Measurements from ENCODE around the gene UFSP2.
A peak's percentile ranks its signal among the peaks of the same experiment; 100 is the strongest.

Gene UFSP2

DNA sequence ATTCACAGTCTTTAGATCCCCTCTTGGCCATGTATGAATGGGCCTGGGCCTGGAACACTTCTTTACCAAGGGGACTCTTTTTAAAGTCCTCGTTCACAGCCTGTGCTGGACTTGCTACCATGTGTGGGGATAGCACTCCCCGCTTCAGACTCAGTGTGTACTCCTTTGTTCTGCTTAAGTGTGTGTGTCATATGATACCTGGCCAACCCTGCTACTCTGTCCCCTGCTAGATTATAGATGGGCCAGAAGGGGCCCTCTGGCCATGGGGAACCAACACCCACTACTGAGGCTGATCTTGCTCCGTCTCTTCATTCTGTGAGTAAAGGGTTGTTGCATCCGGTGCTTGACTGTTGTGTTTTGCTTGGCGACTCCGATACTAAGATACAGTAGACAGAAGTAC is 37.8 kb upstream of the UFSP2 start:
- DNase-seq (ENCODE audit: low spot score in 2 of 2) = no peak
- H3K4me3 ChIP-seq = no peak overlapping the region
- no peaks in the 10 kb centered on the region; the same call in 1 of the 2 replicates for H3K27me3 ChIP-seq (ENCODE audit: low read depth)
- H3K36me3 ChIP-seq (replicated peaks) = no peaks in the 10 kb centered on the region
- in situ Hi-C loops (cut with MboI; ENCODE audit: low sequenced_read_pairs) = no loop called here
- H3K9me3 ChIP-seq = no peaks in the 10 kb centered on the region
- H3K4me1 ChIP-seq = no peaks in the 10 kb centered on the region; the same call in 1 of the 2 replicates

DNA sequence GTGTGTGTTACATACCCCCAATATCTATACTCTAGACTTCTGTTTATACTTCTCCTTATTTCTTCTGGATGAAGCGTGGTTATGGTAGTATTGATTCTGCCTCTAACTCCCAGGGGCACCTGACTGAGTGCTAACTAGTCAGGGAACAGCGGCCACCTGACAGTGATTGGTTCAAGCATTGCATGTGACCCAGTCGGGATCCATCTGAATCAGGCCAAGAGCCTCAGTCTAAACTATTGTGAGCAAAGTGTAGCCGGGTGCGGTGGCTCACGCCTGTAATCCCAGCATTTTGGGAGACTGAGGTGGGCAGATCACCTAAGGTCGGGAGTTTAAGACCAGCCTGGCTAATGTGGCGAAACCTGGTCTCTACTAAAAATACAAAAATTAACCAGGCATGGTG is 35.8 kb upstream of the UFSP2 start:
- H3K4me1 ChIP-seq = peaks cover 4% of the 10 kb centered on the region
- in situ Hi-C loops (cut with MboI; ENCODE audit: low sequenced_read_pairs) = no loop called here
- no peak for DNase-seq (ENCODE audit: low spot score in 2 of 2)

DNA sequence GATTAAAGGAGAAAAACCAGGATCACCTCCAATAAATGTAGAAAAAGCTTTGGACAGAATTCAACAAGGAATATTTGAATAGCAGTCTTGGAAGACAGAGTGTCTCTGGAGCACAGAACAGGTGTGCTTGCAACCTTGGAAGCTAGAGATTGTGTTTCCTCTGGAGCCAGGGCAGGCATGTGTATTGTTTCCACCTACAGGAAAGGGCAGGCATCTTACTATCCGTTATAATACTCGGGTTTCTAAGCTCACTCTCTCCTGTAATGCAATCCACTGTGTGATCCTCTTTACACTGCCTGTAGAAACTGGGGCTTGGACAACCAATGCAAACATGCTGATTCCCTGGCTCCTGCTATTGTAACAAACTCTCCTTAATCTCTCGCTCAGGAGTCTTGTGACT is 31.4 kb upstream of the UFSP2 start:
- H3K36me3 ChIP-seq (replicated peaks) = no peaks in the 10 kb centered on the region
- H3K4me1 ChIP-seq = peaks cover 4% of the 10 kb centered on the region; the same call in 1 of the 2 replicates
- in situ Hi-C loops (cut with MboI; ENCODE audit: low sequenced_read_pairs) = no loop called here
- H3K4me3 ChIP-seq = no peak overlapping the region
- peak in 1 of 2 experiments; percentile 3 for DNase-seq (ENCODE audit: low spot score in 2 of 2)
- no peaks in the 10 kb centered on the region; the same call in 1 of the 2 replicates for H3K27me3 ChIP-seq (ENCODE audit: low read depth)
- no peaks in the 10 kb centered on the region for H3K9me3 ChIP-seq

More for the DNA sequence above, 35.8 kb upstream of the UFSP2 start:
- no peaks in the 10 kb centered on the region for H3K9me3 ChIP-seq
- no peaks in the 10 kb centered on the region; the same call in 1 of the 2 replicates for H3K27me3 ChIP-seq (ENCODE audit: low read depth)
- no peak overlapping the region for H3K4me3 ChIP-seq
- no peaks in the 10 kb centered on the region for H3K36me3 ChIP-seq (replicated peaks)

DNA sequence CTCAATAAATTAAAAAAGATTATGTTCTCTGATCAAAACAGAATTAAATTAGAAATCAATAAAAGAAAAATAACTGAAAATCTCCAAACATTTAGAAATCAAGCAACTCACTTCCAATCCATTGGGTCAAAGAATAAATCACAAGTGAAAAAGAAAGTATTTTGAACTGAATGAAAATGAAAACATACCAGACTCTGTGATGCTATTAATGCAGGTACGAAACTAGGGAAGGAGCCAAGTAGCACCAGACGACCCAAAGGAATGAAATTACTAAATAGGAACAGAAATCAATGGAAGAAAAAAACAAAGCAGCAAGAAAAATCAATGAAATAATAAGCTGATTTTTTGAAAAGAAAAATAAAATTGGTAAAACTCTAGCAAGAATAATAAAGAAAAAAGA is 30.4 kb upstream of the UFSP2 start:
- Histone ChIP-seq H3K4me1 (peaks cover 4% of the 10 kb centered on the region; the same call in 1 of the 2 replicates), H3K4me3 (no peak overlapping the region), H3K27me3 (ENCODE audit: low read depth) (no peaks in the 10 kb centered on the region; the same call in 1 of the 2 replicates), H3K9me3 (no peaks in the 10 kb centered on the region), H3K36me3 (replicated peaks) (no peaks in the 10 kb centered on the region)
- DNase-seq (ENCODE audit: low spot score in 2 of 2) = no peak
- in situ Hi-C loops (cut with MboI; ENCODE audit: low sequenced_read_pairs) = no loop called here

DNA sequence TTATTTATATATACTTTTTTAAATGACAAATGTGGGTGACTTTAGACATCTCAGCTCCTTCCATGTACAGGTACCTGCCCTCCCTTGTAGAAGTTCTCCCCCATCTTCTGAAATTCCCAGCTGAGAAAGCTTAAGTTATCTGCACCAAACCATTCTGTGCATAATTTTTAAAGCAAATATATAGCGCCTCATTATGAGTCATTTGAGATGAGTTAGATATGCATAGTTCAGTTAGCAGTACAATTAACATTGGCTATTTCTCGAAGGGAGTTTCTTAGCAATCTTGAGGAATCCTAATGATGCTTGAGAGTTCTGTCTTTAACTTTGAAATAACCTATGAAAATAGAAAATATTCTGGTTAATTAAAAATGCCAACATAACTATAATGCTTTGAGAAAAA is 19.4 kb upstream of the UFSP2 start:
- in situ Hi-C loops (cut with MboI; ENCODE audit: low sequenced_read_pairs) = no loop called here
- Histone ChIP-seq H3K4me1 (no peaks in the 10 kb centered on the region), H3K27me3 (ENCODE audit: low read depth) (0 out of 2 replicates have a peak, but pooled peaks cover 3% of the 10 kb centered on the region), H3K9me3 (no peaks in the 10 kb centered on the region), H3K36me3 (replicated peaks) (no peaks in the 10 kb centered on the region), H3K4me3 (no peak overlapping the region)
- no peak for DNase-seq (ENCODE audit: low spot score in 2 of 2)

DNA sequence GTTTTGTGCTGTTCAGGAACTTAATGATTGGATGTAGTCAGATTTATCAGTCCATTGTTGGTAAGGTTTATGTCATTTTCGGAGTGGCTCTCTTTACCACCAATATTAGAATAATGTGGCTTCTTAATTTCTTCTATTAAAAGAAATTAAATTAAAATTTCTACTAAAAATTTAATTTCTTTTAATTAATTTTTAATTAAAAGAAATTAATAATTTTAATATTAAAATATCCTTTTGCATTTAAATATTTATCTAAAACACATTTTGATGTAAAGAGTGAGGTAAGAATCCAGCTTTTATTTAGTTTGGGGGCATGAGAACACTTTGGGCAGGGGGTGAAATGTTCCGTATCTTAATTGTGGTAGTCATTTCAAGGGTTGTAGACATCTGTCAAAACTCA is 15.7 kb upstream of the UFSP2 start:
- Histone ChIP-seq H3K9me3 (no peaks in the 10 kb centered on the region), H3K4me3 (no peak overlapping the region), H3K27me3 (ENCODE audit: low read depth) (0 out of 2 replicates have a peak, but pooled peaks cover 3% of the 10 kb centered on the region), H3K4me1 (no peaks in the 10 kb centered on the region), H3K36me3 (replicated peaks) (no peaks in the 10 kb centered on the region)
- DNase-seq (ENCODE audit: low spot score in 2 of 2) = no peak
- in situ Hi-C loops (cut with MboI; ENCODE audit: low sequenced_read_pairs) = no loop called here

DNA sequence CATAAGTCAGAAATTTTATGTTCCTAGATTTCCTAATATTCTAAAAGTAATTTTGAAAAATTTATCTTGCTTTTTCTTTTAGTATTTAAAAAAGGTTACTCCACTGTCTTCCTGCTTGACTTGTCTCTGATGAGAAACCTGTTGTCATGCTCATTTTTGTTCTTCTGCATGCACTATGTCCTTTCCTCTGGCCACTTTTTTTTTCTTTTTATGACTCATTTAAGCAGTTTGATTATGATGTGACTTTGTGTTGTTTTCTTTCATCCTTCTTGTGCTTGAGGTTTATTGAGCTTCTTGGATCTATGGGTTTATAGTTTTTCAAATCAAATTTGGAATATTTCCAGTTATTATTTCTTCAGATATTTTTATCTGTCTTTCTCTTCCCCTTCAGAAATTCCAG is 12.0 kb upstream of the UFSP2 start:
- Histone ChIP-seq H3K4me3 (no peak overlapping the region), H3K4me1 (no peaks in the 10 kb centered on the region), H3K9me3 (no peaks in the 10 kb centered on the region), H3K36me3 (replicated peaks) (no peaks in the 10 kb centered on the region), H3K27me3 (ENCODE audit: low read depth) (0 out of 2 replicates have a peak, but pooled peaks cover 3% of the 10 kb centered on the region)
- no peak for DNase-seq (ENCODE audit: low spot score in 2 of 2)
- in situ Hi-C loops (cut with MboI; ENCODE audit: low sequenced_read_pairs) = no loop called here

DNA sequence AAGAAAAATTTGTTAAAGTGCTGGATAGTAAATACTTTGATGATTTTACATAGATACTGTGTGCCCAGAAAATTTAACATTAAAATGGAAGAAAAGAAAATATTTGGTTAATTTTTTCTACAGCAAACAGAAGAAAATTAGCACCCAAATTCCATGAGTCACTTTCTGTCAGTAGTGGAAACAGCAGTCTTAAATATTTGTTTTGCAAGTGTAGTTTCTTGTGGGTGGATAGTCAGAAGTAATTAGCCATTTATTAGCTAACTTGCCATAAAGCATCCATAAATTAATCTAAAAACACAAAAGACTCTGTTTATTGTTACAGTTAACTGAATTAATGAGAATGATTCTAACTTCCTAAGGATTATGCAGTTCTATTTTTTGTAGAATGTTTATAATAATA is 9.7 kb upstream of the UFSP2 start:
- H3K27me3 ChIP-seq (ENCODE audit: low read depth) = no peaks in the 10 kb centered on the region
- no peaks in the 10 kb centered on the region for H3K9me3 ChIP-seq
- DNase-seq (ENCODE audit: low spot score in 2 of 2) = no peak
- no peaks in the 10 kb centered on the region for H3K4me1 ChIP-seq
- H3K4me3 ChIP-seq = no peak overlapping the region
- no peaks in the 10 kb centered on the region for H3K36me3 ChIP-seq (replicated peaks)
- in situ Hi-C loops (cut with MboI; ENCODE audit: low sequenced_read_pairs) = no loop called here

DNA sequence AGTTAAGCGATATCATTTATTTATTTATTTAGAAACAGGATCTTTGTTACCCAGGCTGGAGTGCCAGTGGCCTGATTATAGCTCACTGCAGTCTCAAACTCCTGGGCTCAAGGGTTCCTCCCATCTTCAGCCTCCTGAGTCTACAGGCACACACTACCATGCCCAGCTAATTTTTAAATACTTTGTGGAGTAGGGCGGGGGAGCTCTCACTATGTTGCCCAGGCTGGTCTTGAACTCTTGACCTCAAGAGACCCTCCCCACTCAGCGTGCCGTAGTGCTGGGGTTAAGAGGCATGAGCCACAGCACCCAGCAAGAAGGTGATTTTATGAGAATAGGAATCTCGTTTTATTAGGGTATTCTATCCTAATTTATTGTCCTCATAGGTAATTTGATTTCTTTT is 3.9 kb upstream of the UFSP2 start:
- H3K36me3 ChIP-seq (replicated peaks) = no peaks in the 10 kb centered on the region
- H3K4me3 ChIP-seq = no peak overlapping the region
- H3K27me3 ChIP-seq (ENCODE audit: low read depth) = no peaks in the 10 kb centered on the region
- H3K9me3 ChIP-seq = no peaks in the 10 kb centered on the region
- peaks cover 2% of the 10 kb centered on the region for H3K4me1 ChIP-seq
- no peak for DNase-seq (ENCODE audit: low spot score in 2 of 2)
- in situ Hi-C loops (cut with MboI; ENCODE audit: low sequenced_read_pairs) = no loop called here

DNA sequence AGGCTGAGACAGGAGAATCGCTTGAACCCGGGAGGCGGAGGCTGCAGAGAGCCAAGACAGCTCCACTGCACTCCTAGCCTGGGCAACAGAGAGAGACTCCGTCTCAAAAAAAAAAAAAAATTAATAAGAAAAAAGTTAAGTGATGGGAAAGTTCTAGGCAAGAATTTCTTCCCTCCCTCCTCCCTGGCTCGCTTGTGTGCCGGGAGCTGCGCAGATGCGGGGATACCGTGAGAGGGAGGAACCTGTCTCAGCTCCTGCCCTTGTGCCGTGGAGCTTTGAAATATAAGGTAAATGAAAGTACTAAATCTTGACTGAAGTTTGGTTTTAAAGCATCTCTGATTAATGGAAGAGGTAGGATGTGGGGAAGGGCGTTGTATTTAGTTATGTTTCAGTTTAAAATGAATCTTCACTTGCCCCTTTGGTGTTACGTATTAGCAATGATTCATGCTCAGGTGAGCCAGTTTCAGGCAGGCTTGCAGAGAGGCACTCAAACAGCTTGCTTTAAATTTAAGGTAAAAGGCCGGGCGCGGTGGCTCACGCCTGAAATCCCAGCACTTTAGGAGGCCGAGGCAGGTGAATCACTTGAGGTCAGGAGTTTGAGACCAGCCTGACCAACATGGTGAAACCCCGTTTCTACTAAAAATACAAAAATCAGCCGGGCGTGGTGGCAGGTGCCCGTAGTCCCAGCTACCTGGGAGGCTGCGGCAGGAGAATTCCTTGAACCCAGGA is 1.4 kb upstream of the UFSP2 start:
- in situ Hi-C loops (cut with MboI; ENCODE audit: low sequenced_read_pairs) = no loop called here
- Histone ChIP-seq H3K4me1 (peaks cover 13% of the 10 kb centered on the region), H3K36me3 (replicated peaks) (no peaks in the 10 kb centered on the region), H3K27me3 (ENCODE audit: low read depth) (no peaks in the 10 kb centered on the region), H3K4me3 (no peak overlapping the region), H3K9me3 (no peaks in the 10 kb centered on the region)
- DNase-seq (ENCODE audit: low spot score in 2 of 2) = no peak

DNA sequence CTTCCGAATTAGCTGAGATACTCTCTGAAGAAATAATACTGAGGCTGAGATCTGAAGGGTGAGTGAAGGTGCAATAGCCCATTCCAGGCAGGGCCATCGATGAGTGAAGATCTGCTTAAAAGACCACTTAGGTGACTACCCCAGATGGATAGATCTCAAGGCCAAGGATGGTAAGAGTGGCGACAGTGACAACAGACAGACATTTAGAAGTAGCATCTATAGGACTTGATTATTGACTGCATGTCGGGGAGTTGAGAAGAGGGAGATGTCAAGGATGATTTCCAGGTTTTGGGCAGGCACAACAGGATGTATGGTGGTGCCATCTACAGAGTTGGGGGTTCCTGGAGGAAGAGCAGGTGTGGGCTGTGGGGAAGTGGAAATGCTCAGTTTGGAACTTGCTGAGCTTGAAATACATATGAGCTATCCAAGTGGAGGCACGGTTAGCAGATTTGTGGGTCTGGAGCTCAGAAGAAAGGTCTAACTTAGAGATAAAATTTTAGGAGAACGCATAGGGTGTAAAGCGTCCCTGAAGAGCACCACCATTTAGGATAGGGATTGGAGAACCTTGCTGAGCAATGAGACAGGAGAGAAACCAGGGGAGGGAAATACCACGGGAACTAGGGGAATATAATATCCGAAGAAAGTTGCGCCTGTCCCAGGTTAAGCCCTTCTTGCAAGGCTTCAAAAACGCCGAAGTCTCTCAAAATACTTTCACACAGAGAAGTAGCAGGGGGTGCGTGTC is 688 bp downstream of the UFSP2 start:
- DNase-seq (ENCODE audit: low spot score in 2 of 2) = peak in 1 of 2 experiments; percentile 17

DNA sequence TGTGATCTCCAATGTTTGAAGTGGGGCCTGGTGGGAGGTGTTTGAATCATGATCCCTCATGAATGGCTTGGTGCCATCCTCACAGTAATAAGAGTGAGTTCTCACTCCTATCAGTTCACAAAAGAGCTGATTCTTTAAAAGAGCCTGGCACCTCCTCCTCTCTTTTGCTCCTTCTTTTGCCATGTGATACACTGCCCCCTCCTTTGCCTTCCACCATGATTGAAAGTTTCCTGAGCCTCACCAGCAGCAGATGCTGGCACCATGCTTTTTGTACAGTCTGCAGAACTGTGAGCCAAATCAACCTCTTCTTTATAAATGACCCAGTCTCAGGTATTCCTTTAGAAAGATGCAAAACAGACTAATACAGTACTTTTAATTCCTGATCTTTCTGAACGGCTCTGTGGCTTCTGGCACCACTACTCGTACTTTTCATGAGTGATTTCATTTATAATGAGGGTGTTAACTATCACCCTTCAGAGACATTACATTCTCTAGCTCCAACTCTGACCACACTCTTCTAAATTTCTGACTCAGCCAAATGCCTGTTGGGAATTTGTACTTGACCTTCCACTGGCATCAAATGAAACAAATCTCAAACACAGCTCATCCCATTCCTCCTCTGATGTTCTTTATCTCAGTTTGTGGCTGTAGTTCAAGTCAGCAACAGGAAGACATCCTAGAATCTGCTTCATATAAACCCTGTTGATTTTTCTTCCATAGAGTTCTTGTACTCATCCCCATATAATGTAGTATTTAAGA is 4.2 kb downstream of the UFSP2 start:
- Histone ChIP-seq H3K4me3 (no peak overlapping the region), H3K36me3 (replicated peaks) (peaks cover 25% of the 10 kb centered on the region), H3K9me3 (no peaks in the 10 kb centered on the region), H3K4me1 (peaks cover 13% of the 10 kb centered on the region), H3K27me3 (ENCODE audit: low read depth) (no peaks in the 10 kb centered on the region)
- in situ Hi-C loops (cut with MboI; ENCODE audit: low sequenced_read_pairs) = no loop called here
- no peak for DNase-seq (ENCODE audit: low spot score in 2 of 2)

More for the DNA sequence above, 688 bp downstream of the UFSP2 start:
- in situ Hi-C loops (cut with MboI; ENCODE audit: low sequenced_read_pairs) = no loop called here
- H3K9me3 ChIP-seq = no peaks in the 10 kb centered on the region
- peaks cover 13% of the 10 kb centered on the region for H3K4me1 ChIP-seq
- no peaks in the 10 kb centered on the region for H3K27me3 ChIP-seq (ENCODE audit: low read depth)
- H3K36me3 ChIP-seq (replicated peaks) = peaks cover 9% of the 10 kb centered on the region
- H3K4me3 ChIP-seq = peak overlapping the region; percentile 98

DNA sequence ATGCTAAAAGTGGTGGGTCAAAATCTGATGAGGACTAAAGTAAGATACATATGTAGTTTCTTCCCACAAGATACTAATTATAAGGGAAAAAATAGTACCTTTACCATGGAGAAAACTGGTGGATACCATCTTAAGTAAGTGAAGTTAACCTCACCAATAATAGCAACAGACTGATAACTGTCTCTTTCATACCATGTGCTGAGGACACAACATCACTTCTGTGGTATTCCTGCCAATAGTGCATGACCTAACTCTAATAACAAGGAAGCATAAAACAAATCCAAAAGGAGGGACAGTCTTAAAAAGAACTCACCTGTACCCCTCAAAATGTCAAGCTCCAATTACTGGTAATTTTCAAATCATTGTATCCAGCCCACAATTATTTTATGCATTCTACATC is 8.8 kb downstream of the UFSP2 start:
- no peaks in the 10 kb centered on the region for H3K27me3 ChIP-seq (ENCODE audit: low read depth)
- H3K4me1 ChIP-seq = no peaks in the 10 kb centered on the region
- H3K9me3 ChIP-seq = no peaks in the 10 kb centered on the region
- H3K36me3 ChIP-seq (replicated peaks) = peaks cover 38% of the 10 kb centered on the region
- no peak for DNase-seq (ENCODE audit: low spot score in 2 of 2)
- H3K4me3 ChIP-seq = no peak overlapping the region
- in situ Hi-C loops (cut with MboI; ENCODE audit: low sequenced_read_pairs) = no loop called here

DNA sequence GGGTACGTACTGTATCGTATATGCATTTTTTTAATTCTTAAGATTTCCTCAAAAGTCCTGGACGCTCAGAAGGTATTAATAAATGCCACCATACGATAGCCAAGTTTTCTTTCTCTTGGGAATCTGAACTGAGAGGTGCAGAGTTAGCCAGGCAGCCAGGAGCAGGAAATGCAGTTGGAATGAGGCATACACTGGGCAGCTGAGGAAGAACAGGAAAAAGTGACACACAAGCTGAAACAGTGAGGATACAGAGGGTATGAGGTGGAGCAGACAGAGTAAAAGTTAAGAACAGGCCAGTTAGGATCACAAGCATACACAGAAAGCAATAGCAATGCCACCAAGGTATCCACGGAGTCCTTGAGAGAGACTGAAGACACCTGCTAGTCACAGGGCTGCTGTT is 13.4 kb downstream of the UFSP2 start:
- Histone ChIP-seq H3K36me3 (replicated peaks) (peaks cover 33% of the 10 kb centered on the region), H3K27me3 (ENCODE audit: low read depth) (no peaks in the 10 kb centered on the region), H3K4me3 (no peak overlapping the region), H3K9me3 (no peaks in the 10 kb centered on the region), H3K4me1 (no peaks in the 10 kb centered on the region)
- no peak for DNase-seq (ENCODE audit: low spot score in 2 of 2)
- in situ Hi-C loops (cut with MboI; ENCODE audit: low sequenced_read_pairs) = no loop called here

Measured in HAP-1 (cell line).